HL-60 (cell line): ENCODE measurements around the gene FYN.

ENCODE experiments used
- DNase-seq, 2 experiments: peaks; one replicate each; pipeline ENCODE4 v3.0.0-alpha.2; 2010 to 2020; ENCODE audit warnings: low read depth in 1 of 2, low spot score in 1 of 2
- H3K27ac ChIP-seq: fragments of 250-450 bp; sonication (Bioruptor Pico); replicated peaks from 2 replicates; pipeline ENCODE4 v1.5.1; 2020; ENCODE audit warnings: mild to moderate bottlenecking, moderate library complexity
- H3K27me3 ChIP-seq: fragments of 250-450 bp; sonication (Bioruptor Pico); 2 replicates; pipeline ENCODE4 v1.5.1; 2021; ENCODE audit warnings: mild to moderate bottlenecking, moderate library complexity; ENCODE audit not compliant: insufficient read depth, poor library complexity, severe bottlenecking
- H3K4me3 ChIP-seq: replicated peaks from 2 replicates; pipeline ENCODE4 v1.5.1; 2011; ENCODE audit warnings: mild to moderate bottlenecking, control low read depth, low read length; ENCODE audit not compliant: insufficient read depth
- CTCF ChIP-seq: IDR thresholded peaks from one replicate; pipeline ENCODE4 v1.5.1; 2011; ENCODE audit warnings: low read length, control low read depth, inconsistent platforms; ENCODE audit not compliant: insufficient read depth
- GABPA ChIP-seq: IDR thresholded peaks from 2 replicates; pipeline ENCODE4 v1.6.1; 2012; ENCODE audit warnings: low read depth
- POLR2AphosphoS5 ChIP-seq: IDR thresholded peaks from 2 replicates; pipeline ENCODE4 v1.6.1; 2012; ENCODE audit warnings: low read depth
- REST ChIP-seq: IDR thresholded peaks from 2 replicates; pipeline ENCODE4 v1.6.1; 2012; ENCODE audit warnings: low read depth; ENCODE audit not compliant: insufficient replicate concordance
- SPI1 ChIP-seq: IDR thresholded peaks from 2 replicates; pipeline ENCODE4 v1.6.1; 2012; ENCODE audit warnings: low read depth, mild to moderate bottlenecking, borderline replicate concordance

The FYN gene

GRCh38 chr6:111767752-111768430 lies 105.4 kb downstream of the FYN start:
- Histone ChIP-seq H3K27ac (no peak overlapping the region), H3K4me3 (no peak overlapping the region), H3K27me3 (no peaks in the 10 kb centered on the region)
- no peak for DNase-seq
- TF ChIP-seq POLR2AphosphoS5 (no peak), GABPA (no peak), CTCF (no peak), SPI1 (no peak), REST (no peak)

- no peaks in the 10 kb centered on the region for H3K27me3 ChIP-seq
- no peak for TF ChIP-seq POLR2AphosphoS5
- no peak for TF ChIP-seq CTCF
- no peak for TF ChIP-seq GABPA
- no peak for TF ChIP-seq SPI1
- TF ChIP-seq REST: no peak
- DNase-seq: no peak
- H3K27ac ChIP-seq: no peak overlapping the region
- no peak overlapping the region for H3K4me3 ChIP-seq
Observed at GRCh38 chr6:111766201-111766857, 106.9 kb downstream of the FYN start.

- H3K27me3 ChIP-seq: no peaks in the 10 kb centered on the region
- H3K4me3 ChIP-seq: no peak overlapping the region
- H3K27ac ChIP-seq: no peak overlapping the region
- no peak for DNase-seq
- no peak for TF ChIP-seq CTCF
- TF ChIP-seq POLR2AphosphoS5: no peak
- no peak for TF ChIP-seq GABPA
- TF ChIP-seq SPI1: no peak
- no peak for TF ChIP-seq REST
Observed at GRCh38 chr6:111765763-111766162, 107.5 kb downstream of the FYN start.
